ENCODE results near the gene ASCL1. TPM values are rescaled to one million over a fixed set of nuclear protein-coding genes. Genes with fewer than 3 reads are reported as not detected.

The ASCL1 gene
- total RNA-seq, 1 experiment from 2014 or later = not detected

DNA sequence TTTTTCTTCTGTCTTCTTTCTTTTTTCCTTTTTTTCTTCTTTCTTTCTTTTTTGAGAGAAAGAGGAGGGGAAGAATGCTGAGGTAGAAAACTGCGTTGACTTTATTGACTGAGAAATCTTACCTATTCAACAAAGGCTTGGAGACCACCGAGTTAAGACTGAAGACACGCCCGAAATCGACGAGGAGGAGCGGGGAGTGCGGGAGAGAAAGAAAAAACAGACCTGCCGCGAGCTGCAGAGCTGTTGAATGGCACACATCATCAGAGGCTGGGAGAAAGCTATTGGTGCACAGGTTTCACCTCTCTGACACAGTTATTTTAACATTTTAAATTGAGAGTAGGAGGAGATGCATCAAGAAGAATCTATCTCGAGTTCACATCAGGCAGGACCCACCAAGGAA lies 5.1 kb downstream of the ASCL1 start:
- no TSS peak for BruUV-seq (replicated peaks)
- POLR2A ChIA-PET = no interaction called here
- DNase-seq = no peak
- Histone ChIP-seq H3K27me3 (replicated peaks; ENCODE audit: control insufficient read depth, insufficient read depth, low read length) (peaks cover 8% of the 10 kb centered on the region), H3K9me3 (no peaks in the 10 kb centered on the region), H3K4me3 (ENCODE audit: low read depth, low read length) (no peak overlapping the region), H3K36me3 (ENCODE audit: control insufficient read depth, insufficient read depth, low read length) (no peaks in the 10 kb centered on the region), H3K4me1 (no peaks in the 10 kb centered on the region)
- H3K36me3 Mint-ChIP-seq (ENCODE audit: insufficient read depth, unreplicated experiment) = no peaks in the 10 kb centered on the region
- intact Hi-C loops (cut with micrococcal nuclease; ENCODE audit: unreplicated experiment) = no loop called here
- no peak overlapping the region for H3K4me3 Mint-ChIP-seq (ENCODE audit: unreplicated experiment)
- no peaks in the 10 kb centered on the region for H3K9me3 Mint-ChIP-seq (ENCODE audit: unreplicated experiment)
- peaks cover 17% of the 10 kb centered on the region for H3K4me1 Mint-ChIP-seq (ENCODE audit: low read depth, unreplicated experiment)
- TF ChIP-seq, protein P1, sequence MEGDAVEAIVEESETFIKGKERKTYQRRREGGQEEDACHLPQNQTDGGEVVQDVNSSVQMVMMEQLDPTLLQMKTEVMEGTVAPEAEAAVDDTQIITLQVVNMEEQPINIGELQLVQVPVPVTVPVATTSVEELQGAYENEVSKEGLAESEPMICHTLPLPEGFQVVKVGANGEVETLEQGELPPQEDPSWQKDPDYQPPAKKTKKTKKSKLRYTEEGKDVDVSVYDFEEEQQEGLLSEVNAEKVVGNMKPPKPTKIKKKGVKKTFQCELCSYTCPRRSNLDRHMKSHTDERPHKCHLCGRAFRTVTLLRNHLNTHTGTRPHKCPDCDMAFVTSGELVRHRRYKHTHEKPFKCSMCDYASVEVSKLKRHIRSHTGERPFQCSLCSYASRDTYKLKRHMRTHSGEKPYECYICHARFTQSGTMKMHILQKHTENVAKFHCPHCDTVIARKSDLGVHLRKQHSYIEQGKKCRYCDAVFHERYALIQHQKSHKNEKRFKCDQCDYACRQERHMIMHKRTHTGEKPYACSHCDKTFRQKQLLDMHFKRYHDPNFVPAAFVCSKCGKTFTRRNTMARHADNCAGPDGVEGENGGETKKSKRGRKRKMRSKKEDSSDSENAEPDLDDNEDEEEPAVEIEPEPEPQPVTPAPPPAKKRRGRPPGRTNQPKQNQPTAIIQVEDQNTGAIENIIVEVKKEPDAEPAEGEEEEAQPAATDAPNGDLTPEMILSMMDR (IDR thresholded peaks at IDR 0.05; ENCODE audit: insufficient read depth in 1 of 2, low read depth in 1 of 2, low read length in 1 of 2, severe bottlenecking in 1 of 2, unreplicated experiment in 1 of 2) = no peak
- no peak overlapping the region for H3K27ac Mint-ChIP-seq (ENCODE audit: unreplicated experiment)
- H3K27me3 Mint-ChIP-seq (ENCODE audit: insufficient read depth, unreplicated experiment) = peaks cover 39% of the 10 kb centered on the region
- CTCF ChIA-PET = interaction anchor here (1.6 kb wide), 1 partner anchor 14 kb away, joined by 4 read pairs; no protein-coding TSS in a partner anchor

GRCh38 chr12:102962986-102963385 lies 5.5 kb downstream of the ASCL1 start:
- H3K4me3 Mint-ChIP-seq (ENCODE audit: unreplicated experiment) = no peak overlapping the region
- CTCF ChIA-PET = no interaction called here
- H3K9me3 ChIP-seq = no peaks in the 10 kb centered on the region

GRCh38 chr12:102963796-102964195 lies 6.3 kb downstream of the ASCL1 start:
- TF ChIP-seq, protein P1 (IDR thresholded peaks at IDR 0.05; ENCODE audit: insufficient read depth in 1 of 2, low read depth in 1 of 2, low read length in 1 of 2, severe bottlenecking in 1 of 2, unreplicated experiment in 1 of 2) = no peak
- CTCF ChIA-PET = no interaction called here
- no peaks in the 10 kb centered on the region for H3K9me3 ChIP-seq
- Mint-ChIP-seq H3K27me3 (ENCODE audit: insufficient read depth, unreplicated experiment) (peaks cover 42% of the 10 kb centered on the region), H3K4me1 (ENCODE audit: low read depth, unreplicated experiment) (peaks cover 17% of the 10 kb centered on the region), H3K27ac (ENCODE audit: unreplicated experiment) (no peak overlapping the region), H3K4me3 (ENCODE audit: unreplicated experiment) (no peak overlapping the region), H3K9me3 (ENCODE audit: unreplicated experiment) (no peaks in the 10 kb centered on the region), H3K36me3 (ENCODE audit: insufficient read depth, unreplicated experiment) (no peaks in the 10 kb centered on the region)
- H3K4me1 ChIP-seq = no peaks in the 10 kb centered on the region
- no peak for DNase-seq
- no peaks in the 10 kb centered on the region for H3K36me3 ChIP-seq (ENCODE audit: control insufficient read depth, insufficient read depth, low read length)
- H3K27me3 ChIP-seq (replicated peaks; ENCODE audit: control insufficient read depth, insufficient read depth, low read length) = peaks cover 8% of the 10 kb centered on the region
- H3K4me3 ChIP-seq (ENCODE audit: low read depth, low read length) = no peak overlapping the region
- intact Hi-C loops (cut with micrococcal nuclease; ENCODE audit: unreplicated experiment) = no loop called here
- no TSS peak for BruUV-seq (replicated peaks)
- POLR2A ChIA-PET = no interaction called here

More at GRCh38 chr12:102962986-102963385, 5.5 kb downstream of the ASCL1 start:
- H3K4me1 ChIP-seq = no peaks in the 10 kb centered on the region
- intact Hi-C loops (cut with micrococcal nuclease; ENCODE audit: unreplicated experiment) = no loop called here
- BruUV-seq (replicated peaks) = no TSS peak
- Mint-ChIP-seq H3K4me1 (ENCODE audit: low read depth, unreplicated experiment) (peaks cover 17% of the 10 kb centered on the region), H3K27me3 (ENCODE audit: insufficient read depth, unreplicated experiment) (peaks cover 42% of the 10 kb centered on the region), H3K36me3 (ENCODE audit: insufficient read depth, unreplicated experiment) (no peaks in the 10 kb centered on the region), H3K9me3 (ENCODE audit: unreplicated experiment) (no peaks in the 10 kb centered on the region), H3K27ac (ENCODE audit: unreplicated experiment) (no peak overlapping the region)
- H3K27me3 ChIP-seq (replicated peaks; ENCODE audit: control insufficient read depth, insufficient read depth, low read length) = peaks cover 8% of the 10 kb centered on the region
- DNase-seq = no peak
- TF ChIP-seq, protein P1 (IDR thresholded peaks at IDR 0.05; ENCODE audit: insufficient read depth in 1 of 2, low read depth in 1 of 2, low read length in 1 of 2, severe bottlenecking in 1 of 2, unreplicated experiment in 1 of 2) = no peak
- POLR2A ChIA-PET = no interaction called here
- H3K4me3 ChIP-seq (ENCODE audit: low read depth, low read length) = no peak overlapping the region
- no peaks in the 10 kb centered on the region for H3K36me3 ChIP-seq (ENCODE audit: control insufficient read depth, insufficient read depth, low read length)

Data from Caco-2 (cell line).